Cortex of kidney (tissue), 1 donor: ENCODE measurements around the gene CRYBA2.

Source experiments
- DNase-seq: peaks from one replicate; lab custom pipeline; 2025; lab: John Stamatoyannopoulos, UW

The CRYBA2 gene

DNA sequence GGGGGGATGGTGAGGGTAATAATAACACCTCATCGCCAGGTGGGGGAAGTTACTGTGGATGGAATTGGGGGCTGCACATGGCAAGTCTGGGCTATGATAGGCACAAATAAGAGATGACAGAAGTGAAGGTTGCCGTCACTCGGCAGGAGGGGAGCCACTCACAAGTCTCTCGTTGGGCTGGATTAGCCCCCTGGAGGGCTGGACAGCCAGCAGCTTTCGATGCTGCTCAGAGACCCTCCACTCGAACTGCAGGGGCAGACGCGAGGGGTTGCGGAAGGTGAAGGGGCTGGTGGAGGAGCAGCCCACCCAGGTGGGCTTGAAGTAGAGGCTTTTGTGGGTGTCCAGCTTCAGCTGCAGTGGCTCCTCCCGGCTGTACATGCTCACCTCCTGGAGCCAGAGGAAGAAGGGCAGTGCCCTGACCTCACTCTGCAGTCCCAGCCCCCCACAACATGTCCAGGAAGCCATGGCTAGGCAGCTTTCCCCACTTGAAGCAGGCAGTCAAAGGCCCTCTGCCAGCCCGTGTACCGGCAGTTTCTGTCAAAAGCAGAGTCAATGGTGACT lies 29.9 kb upstream of the CRYBA2 start:
- DNase-seq, result no peak

DNA sequence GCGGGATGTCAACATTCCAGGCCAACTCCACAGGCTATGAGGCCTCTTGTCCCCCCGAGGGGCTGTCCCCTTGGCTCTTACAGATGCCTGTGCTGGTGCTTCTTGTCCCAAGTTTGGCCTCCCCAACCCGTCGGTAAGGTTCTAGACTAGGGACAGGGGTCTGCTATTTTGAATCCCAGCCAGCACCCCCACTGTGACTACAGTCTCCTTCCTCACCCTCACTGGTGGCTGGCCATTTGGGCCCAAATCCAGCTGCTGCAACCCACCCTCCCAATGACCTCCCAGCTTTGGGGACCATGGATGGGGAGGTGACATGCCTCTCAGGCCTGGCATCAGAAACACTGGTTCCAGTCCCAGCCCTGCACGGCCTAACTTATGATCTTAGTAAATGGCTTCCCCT lies 29.4 kb upstream of the CRYBA2 start:
- no peak for DNase-seq

DNA sequence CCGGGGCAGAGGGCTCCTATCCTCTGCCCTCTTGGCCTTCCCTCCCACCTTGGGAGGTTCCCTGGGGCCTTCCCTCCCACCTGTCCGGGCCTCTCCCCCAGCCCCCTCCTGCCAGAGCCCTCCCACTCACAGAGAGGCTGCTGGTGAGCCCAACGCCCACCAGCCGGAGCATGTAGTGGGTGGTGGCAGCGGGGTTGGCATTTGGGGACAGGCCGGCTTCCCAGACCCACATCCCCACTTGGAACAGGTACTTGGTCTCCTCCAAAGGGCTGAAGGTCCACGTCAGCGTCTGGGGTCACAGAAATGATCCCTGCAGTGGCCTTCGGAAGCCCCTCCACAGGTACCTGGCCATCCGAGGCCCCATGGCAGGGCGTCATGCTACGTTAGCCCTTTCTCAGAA lies 28.8 kb upstream of the CRYBA2 start:
- no peak for DNase-seq

DNA sequence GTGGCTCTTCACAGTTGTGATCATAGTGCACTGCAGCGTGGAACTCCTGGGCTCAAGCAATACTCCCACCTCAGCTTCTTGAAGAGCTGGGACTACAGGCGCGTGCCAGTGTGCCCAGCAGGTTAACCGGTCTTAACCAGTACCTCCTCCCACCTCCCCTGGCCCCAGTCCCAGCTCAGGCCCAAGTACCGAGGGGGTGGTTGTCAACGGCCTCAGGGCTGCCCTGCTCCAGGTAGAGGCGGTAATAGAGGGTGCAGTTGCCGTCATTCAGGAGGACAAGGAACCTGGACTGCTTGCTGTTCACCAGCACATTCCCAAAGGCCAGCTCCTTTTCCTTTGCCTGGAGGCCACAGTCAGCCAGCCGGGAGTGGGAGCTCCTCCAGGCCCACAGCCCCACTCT lies 28.4 kb upstream of the CRYBA2 start:
- no peak for DNase-seq

DNA sequence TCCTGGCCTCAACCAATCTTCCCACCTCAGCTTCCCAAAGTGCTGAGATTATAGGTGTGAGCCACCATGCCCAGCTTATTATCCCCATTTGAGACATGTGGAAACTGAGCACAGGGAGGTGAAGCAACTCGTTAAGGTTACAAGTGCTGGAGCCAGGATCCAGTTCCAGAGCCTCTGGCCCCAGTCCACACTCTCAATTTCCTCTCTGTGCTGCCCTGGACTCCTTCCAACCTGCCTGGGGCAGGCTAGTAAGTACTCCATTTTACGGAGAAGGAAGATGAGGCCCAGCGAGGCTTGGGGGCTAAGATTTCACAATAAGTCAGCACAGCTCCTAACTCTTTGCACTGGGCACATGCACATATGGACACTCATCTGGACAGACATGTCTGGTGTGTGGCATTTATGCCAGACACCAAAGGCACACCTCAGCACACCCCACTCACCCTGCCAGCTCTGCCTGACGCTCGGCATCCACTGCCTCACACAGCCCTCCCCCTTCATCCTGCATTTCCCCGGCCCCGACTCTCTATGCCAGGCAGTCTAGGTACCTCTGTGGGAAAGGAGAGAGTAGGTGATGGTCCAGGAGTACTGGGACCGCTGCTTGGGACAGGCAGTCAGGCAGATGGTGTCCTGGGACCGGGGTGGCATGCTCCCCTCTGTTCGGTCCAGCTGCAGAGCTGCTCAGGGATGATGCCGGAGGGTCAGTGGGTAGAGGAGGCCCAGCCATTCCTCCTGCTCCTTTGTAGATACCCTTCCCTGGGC lies 27.6 kb upstream of the CRYBA2 start:
- DNase-seq, result no peak

DNA sequence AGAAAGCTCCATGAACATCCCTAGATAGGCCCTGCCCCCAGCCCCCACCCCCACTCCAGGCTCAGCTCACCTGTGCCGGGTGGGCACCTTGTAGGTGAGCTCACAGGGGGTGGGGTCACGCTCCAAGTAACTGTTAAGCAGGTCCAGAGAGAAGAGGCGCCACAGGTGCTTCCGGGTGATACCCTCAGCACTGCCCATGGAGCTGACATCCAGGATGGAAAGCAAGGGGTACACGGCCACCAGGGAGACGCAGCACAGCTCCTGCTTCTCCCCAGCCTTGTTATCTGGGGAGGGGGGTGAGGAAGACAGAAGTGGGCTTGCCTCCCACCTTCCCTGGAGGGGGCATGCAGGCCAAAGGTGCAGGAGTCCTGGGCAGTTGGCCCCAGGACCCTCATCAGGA lies 26.2 kb upstream of the CRYBA2 start:
- DNase-seq, result no peak

DNA sequence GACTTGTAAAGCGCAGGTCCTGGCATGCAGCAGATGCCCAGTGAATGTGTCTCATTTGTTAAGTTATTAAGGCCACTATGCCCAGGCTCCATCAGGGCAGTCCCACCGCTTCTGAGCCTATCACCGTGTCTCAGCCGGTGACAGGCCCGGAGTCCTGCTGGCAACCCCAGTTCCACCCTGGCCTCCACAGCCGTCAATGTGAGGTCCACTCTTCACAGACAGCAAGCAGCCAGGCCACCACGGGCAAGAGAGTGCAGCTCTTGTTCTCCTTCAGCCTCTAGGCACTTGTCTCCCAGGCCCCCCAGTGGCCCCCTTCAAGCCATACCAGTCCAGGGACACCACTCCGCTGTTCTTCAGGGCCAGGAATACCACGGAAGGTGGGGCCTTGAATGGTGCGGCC lies 25.5 kb upstream of the CRYBA2 start:
- no peak for DNase-seq

DNA sequence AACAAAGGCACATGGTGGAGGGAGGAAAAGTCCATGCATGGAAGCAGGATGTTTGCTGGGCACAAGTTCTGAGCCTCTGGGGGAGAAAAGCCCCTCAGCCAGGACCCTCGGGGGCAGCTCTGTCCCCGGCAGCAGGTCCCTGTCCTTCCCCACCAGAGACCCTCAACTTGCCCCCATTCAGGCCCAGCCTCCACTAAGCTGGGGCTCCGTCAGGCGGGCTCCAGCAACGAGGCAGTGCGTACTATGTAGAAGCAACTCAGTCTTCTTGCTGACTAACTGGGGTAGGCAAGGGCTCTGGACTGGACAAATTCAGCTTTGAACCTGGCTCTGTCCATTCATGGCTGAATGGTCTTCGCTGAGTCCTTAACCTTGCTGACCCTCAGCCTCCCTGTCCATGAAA lies 25.1 kb upstream of the CRYBA2 start:
- DNase-seq, result no peak

DNA sequence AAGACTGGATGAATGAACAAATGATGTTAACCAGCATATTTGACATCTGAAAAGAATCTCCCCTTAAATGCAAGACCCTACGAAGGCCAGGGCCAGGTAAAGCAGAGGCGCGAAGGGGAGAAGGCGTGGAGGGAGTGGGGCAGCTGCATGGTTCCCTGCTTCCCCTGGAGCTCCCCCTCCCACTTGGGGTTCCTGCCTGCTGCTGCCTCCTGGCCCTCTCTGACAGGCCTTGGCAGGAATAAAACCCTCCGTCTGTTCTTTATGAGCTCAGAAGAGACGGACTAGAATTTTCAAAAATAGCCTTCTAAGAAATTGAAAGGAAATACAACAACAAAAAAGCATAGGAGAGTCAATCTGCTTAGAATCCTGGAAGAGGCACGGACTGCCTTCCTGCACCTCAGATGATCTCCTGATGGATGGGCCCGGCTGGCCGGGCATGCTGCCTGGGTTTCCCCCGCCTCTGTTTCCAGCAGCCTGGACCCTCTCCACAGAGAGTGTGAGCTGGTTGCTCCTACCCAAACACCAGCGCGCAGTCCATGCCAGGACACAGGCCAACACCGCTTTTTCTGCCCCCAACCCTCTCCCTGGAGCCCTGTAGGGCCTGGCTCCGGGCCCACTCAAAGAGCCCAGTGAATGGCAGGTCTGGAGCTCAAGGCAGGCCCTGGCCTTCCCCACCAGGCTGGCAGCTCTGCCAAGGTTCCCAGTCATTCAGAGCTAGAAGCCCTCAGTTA lies 24.1 kb upstream of the CRYBA2 start:
- DNase-seq, result no peak

DNA sequence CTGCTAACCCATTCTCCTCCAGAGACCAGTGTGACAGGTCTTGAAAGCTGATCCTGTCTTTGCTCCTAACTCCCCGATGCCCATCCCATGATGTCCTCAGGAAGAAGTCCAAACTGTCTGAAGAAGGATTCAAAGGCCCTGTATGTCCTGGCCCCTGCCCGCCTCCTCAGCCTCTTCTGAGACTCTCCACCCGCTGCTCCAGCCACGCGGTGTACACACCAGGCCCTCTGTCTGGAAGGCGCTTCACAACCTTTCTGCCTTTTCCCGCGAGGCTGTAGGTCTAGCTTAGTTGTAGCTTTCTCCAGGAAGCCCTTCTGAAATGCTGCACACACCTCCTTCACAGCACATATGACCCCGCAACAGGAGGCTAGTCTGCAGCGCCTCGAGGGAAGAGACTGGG lies 23.5 kb upstream of the CRYBA2 start:
- DNase-seq, result no peak

DNA sequence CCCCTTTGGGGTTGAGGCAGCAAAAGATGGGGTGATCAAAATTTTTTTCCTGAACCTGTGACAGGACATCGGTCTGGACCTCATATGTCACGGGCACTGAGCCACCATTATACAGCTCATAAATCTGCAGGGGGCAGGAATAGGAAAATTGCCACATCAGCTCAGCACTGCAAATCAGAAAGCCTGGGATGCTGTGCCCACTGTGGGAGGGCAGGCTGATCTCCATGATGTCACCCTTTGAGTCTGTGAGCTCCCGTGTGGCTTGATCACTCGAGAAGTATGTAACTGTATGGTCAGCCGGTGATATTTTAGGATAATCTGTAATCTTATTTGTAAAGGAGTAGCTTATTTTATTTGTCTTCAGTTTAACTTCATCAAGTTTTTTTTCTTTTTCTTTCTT lies 17.7 kb upstream of the CRYBA2 start:
- DNase-seq, result no peak

DNA sequence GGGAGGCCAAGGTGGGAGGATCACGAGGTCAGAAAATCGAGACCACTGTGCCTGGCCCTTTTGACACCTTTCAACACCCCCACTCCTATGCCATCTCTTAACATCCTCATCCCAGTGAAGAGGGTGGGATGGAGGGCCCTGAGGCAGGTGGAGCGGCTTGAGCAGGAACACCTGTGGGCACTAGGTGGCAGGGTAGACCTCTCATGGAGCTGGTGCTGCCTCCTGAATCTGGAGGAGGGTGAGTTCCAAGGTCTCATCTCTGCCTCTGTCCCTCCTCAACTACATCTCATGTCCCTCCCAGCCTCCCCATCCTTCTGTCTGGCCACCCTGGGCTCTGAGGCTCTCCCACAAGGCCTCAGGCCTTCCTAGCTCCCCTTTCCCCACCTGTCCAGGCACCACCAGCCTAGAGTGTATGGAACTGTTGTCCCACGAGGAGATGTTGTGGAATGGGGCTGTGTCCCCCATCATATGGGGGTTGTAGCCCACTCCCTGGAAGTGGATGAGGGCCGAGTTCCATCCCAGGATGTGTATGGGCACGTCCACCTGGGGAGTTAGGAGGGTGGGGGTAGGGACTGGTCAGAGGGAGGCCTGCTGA lies 17.0 kb upstream of the CRYBA2 start:
- no peak for DNase-seq

DNA sequence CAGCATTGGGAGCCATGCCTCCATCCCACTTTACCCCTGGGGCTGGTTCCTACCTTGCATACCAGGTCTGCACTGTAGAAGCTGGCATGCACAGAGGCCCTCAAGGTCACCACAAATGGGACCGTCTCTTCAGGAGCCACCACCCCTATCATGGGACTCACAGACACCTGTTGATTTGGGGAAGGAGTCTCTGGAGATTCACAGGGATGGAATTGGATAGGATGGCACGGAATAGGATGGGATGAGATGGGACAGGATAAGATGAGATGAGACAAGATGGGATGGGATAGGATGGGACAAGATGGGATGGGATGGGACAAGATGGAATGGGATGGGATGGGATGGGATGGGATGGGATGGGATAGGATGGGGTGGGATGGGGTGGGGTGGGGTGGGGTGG lies 16.1 kb upstream of the CRYBA2 start:
- DNase-seq, result no peak

DNA sequence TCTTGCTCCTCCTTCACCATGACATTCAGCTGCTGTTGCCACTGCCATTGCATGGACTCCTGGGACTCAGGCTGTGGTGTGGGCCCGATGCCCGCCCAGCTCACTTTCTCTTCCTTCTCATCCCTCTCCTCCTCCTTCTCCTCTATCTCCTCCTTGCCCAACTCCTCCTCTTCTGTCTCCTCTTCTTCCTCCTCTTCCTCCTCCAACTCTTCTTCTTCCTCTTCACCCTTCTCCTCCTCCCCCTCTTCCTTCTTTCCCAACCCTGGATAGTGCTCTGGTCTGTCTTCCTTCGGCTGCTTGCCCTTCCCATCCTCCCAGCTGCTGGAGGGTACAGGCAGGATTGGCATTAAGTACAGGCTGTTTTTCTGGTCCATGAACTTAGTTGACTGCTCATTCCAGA lies 10.8 kb upstream of the CRYBA2 start:
- DNase-seq, result no peak

DNA sequence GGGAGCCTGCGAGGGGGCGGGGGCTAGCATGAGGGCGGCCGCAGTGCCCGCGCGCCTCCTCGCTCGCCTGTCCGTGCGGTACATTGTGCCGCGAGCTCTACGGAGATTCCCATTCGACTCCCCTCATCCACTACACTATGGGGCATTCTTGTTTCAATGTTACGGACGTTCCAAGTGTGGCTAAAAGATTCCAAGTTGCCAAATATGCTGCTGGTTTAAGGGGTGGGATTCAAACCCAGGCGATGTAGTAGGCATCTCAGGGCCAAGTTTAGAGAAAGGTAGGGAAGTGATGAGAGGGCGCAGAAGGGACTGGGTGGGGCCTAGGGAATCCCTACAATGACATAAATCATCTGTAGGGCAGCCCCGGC lies 10.0 kb upstream of the CRYBA2 start:
- no peak for DNase-seq

DNA sequence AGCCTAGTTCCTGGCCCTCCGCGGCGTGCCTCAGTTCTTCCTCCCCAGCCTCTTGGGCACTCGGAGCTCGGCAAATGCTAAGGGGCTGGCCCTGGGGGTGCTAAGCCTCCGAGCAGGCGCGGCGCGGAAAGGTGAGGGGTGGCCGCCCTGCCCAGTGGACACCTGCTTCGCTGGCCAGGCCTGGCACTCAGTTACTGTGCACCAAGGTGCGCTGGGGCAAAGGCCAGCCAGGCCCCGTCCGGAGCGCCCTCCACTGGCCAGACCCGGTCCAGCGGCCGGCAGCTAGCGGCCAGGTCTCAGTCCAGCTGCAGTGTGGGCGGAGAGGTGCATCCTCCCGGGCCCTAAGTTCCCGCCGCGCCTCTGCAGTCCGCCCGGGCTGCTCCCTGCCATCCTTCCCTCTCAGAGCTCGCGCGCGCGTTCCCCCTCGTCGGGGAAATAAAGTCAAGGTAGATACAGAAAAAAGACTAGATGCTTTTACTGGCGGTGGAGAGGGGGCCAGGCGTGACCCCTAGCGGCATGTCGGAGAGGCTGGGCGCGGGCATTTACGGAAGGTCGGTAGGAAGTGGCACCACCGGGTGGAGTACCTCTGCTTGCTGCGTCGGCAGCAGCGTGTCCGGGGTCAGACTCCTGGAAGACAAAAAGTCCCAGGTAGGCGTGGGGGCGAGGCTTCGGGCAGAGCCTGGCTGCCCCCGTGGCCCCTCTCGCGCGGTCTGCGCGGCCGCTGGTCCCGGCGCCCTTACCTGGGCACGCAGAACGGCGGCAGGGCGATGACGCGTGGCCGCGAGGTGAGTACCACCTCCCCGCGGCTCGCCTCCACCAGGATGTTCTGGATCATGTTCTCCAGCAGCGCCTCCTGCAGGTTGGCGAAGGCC lies 9.4 kb upstream of the CRYBA2 start:
- DNase-seq, result no peak

DNA sequence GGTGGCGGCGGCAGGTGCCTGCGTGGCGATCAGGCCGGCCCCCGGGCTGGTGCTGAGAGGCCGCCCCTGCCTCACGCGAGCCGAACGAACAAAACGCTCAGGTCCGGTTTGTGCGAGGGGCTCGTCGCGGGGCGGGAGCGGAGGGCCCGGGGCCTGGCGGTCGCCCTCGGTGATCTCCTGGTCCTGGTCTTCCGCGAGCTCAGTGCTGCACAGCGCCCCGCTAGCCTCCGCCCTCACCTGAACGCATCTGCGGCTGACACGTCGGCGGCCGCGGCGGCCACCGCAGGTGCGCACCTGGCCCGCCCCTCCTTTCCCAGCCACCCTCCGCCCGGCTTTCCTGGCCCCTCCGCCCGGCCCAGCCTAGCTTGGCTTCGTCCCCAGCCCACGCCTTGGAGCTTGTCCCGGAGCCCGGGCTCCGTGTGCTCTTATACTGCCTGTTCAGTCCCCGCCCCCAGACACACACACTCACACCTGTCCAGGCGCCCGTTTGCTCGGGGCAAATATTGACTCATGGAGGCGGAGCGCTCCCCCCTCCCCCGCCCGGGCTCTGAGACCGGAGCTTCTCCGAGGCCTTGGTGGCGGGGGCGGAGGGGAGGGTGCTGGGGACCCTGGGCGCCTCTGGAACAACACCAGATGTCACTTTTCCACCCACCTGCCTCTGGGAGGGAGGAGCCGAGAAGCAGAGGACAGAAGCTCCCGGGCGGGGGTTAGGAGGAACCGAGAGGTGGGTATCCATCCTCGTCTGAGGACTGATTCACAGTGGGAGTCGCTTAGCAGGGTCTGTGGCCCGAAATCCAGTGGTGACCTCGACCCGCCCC lies 8.6 kb upstream of the CRYBA2 start:
- no peak for DNase-seq

DNA sequence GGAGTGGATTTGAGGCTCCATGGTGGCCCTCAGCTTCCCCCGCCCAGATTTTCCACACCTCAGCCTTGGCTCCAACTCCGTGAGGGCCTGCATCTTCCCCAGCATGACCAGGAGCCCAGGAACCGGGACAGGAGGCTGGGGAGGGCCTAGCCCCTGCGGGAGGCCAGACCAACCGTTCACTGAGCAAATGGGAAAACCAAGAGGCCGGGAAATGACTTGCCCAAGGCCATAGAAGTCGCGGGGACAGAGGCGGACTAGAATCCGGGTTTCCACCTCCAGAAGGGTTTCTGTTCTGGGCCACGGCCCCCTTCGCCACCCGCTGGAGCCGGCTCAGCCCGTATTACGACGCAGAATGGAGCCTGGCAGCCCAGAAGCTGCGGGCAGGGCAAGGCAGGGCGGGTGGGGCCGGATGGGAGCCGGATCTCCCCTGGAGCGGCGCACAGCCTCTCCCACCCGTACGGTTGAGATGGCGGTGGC lies 7.9 kb upstream of the CRYBA2 start:
- DNase-seq, result no peak

DNA sequence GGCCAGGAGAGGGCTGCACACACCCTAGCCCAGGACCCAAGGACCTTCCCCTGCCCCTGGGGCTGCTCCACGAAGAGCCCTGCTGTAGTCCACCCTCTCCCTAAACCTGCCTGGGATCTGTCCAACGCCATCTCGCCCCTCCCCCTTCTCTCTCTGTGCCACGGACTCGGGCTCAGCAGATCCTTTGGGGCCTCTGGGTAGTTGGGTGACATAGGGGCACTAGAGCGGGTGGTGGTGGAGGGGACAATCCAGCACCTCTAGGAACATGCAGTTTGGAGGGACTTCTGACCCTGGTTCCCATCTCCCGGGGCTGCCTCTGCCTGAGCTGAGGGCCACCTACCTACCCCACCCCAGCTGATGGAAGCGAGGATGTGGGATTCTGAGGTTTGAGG lies 7.3 kb upstream of the CRYBA2 start:
- no peak for DNase-seq

DNA sequence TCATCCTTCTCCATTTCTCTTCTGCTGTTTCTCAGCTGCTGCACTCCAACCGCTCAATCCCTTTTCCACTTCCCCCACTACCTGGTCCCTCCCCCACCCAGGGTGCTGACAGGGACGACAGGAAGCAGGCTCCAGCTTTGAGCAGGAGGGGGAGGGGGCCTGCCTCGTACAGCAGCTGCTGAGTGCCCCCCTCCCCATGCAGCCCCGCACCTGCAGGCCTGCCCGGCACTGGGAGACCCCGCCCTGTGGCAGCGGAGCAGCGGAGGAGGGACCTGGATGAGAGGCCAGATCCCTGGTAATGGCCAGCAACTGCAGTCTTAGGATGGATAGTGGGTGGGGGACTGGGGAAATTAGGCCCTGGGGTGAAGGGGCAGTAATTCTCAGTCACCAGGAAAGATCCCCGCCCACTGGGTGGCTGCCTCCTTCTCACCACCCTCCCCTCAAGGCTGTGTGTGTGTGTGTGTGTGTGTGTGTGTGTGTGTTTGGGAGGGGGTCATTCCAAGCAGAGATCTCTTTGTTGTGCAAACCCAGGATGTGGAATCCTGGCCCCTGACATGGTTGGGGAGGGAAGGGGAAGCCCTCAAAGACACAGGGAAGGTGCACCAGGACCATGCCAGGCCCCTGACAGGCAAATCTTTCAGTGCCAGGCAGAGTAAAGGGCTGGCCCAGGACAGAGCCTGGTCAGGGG lies 6.8 kb upstream of the CRYBA2 start:
- DNase-seq, result no peak
